ENCODE measurements around the gene PRPS1. TPM values are rescaled to one million over a fixed set of nuclear protein-coding genes. Genes with fewer than 3 reads are reported as not detected.

The PRPS1 gene
- total and polyA plus RNA-seq, 9 of the 15 experiments (the other 6 are each of a cell fraction or from before 2014, with no cell fraction given) = 47.8 to 175 (median 79.6) TPM

DNA sequence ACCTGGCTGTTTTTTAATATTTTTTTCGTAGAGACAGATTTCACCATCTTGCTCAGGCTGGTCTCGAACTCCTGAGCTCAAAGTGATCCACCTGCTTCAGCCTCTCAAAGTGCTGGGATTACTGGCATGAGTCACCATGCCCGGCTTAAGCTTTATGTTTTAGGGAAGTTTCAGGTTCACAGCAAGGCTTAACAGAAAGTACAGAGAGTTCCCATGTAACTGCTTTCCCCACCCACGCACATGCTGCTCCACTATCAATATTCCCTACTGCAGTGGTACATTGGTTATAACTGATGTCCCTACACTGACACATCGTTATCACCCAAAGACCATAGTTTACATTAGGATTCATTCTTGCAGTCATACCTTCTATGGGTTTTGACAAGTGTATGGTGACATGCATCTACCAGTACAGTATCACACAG is 62.7 kb downstream of the PRPS1 start (continued):
- TF ChIP-seq, protein P1, sequence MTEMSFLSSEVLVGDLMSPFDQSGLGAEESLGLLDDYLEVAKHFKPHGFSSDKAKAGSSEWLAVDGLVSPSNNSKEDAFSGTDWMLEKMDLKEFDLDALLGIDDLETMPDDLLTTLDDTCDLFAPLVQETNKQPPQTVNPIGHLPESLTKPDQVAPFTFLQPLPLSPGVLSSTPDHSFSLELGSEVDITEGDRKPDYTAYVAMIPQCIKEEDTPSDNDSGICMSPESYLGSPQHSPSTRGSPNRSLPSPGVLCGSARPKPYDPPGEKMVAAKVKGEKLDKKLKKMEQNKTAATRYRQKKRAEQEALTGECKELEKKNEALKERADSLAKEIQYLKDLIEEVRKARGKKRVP (CRISPR knock-in tag; IDR thresholded peaks at IDR 0.05) = no peak
- TF ChIP-seq RBFOX2 (IDR thresholded peaks at IDR 0.05; ENCODE audit: low read depth, low read length) (no peak), EWSR1 (IDR thresholded peaks at IDR 0.05; ENCODE audit: borderline replicate concordance, low read depth, partially characterized antibody) (no peak), BRCA1 (IDR thresholded peaks at IDR 0.05) (no peak), BRCA1 (CRISPR knock-in tag; IDR thresholded peaks at IDR 0.05) (no peak), CBFA2T3 (IDR thresholded peaks at IDR 0.05) (peak; percentile 58), EP300 (IDR thresholded peaks at IDR 0.05; ENCODE audit: low read length) (no peak), SMARCE1 (IDR thresholded peaks at IDR 0.05) (no peak), EHMT2 (IDR thresholded peaks at IDR 0.05) (no peak), MEF2A (IDR thresholded peaks at IDR 0.05; ENCODE audit: control insufficient read depth, low read depth, low read length) (no peak), RBM22 (IDR thresholded peaks at IDR 0.05; ENCODE audit: low read depth, low read length, poor library complexity, severe bottlenecking) (no peak), BHLHE40 (IDR thresholded peaks at IDR 0.05; ENCODE audit: low read length) (peak; percentile 34; the same call in 1 of the 2 replicates), ARNT (IDR thresholded peaks at IDR 0.05) (no peak), EGR1 (conservative IDR thresholded peaks at IDR 0.05) (peak; percentile 91), ZNF41 (CRISPR knock-in tag; conservative IDR thresholded peaks at IDR 0.05) (no peak), MAZ (CRISPR knock-in tag; conservative IDR thresholded peaks at IDR 0.05 in 1 of 2, IDR thresholded peaks at IDR 0.05 in 1 of 2) (no peak), MYNN (IDR thresholded peaks at IDR 0.05) (no peak), MYNN (CRISPR knock-in tag; IDR thresholded peaks at IDR 0.05) (no peak), ZFX (CRISPR knock-in tag; IDR thresholded peaks at IDR 0.05) (no peak), SMC3 (conservative IDR thresholded peaks at IDR 0.05; ENCODE audit: insufficient read depth, low read depth, low read length) (no peak), U2AF1 (optimal IDR thresholded peaks at IDR 0.05; ENCODE audit: low read depth, low read length) (no peak), ZNF695 (CRISPR knock-in tag; IDR thresholded peaks at IDR 0.05) (no peak), NONO (IDR thresholded peaks at IDR 0.05; ENCODE audit: low read depth in 2 of 2, low read length in 1 of 2) (no peak)
- TF ChIP-seq, protein P2, sequence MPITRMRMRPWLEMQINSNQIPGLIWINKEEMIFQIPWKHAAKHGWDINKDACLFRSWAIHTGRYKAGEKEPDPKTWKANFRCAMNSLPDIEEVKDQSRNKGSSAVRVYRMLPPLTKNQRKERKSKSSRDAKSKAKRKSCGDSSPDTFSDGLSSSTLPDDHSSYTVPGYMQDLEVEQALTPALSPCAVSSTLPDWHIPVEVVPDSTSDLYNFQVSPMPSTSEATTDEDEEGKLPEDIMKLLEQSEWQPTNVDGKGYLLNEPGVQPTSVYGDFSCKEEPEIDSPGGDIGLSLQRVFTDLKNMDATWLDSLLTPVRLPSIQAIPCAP (CRISPR knock-in tag; IDR thresholded peaks at IDR 0.05; ENCODE audit: borderline replicate concordance) = no peak
- TF ChIP-seq, protein P3, sequence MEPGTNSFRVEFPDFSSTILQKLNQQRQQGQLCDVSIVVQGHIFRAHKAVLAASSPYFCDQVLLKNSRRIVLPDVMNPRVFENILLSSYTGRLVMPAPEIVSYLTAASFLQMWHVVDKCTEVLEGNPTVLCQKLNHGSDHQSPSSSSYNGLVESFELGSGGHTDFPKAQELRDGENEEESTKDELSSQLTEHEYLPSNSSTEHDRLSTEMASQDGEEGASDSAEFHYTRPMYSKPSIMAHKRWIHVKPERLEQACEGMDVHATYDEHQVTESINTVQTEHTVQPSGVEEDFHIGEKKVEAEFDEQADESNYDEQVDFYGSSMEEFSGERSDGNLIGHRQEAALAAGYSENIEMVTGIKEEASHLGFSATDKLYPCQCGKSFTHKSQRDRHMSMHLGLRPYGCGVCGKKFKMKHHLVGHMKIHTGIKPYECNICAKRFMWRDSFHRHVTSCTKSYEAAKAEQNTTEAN (CRISPR knock-in tag; IDR thresholded peaks at IDR 0.05) = no peak
- TF ChIP-seq, protein P4, sequence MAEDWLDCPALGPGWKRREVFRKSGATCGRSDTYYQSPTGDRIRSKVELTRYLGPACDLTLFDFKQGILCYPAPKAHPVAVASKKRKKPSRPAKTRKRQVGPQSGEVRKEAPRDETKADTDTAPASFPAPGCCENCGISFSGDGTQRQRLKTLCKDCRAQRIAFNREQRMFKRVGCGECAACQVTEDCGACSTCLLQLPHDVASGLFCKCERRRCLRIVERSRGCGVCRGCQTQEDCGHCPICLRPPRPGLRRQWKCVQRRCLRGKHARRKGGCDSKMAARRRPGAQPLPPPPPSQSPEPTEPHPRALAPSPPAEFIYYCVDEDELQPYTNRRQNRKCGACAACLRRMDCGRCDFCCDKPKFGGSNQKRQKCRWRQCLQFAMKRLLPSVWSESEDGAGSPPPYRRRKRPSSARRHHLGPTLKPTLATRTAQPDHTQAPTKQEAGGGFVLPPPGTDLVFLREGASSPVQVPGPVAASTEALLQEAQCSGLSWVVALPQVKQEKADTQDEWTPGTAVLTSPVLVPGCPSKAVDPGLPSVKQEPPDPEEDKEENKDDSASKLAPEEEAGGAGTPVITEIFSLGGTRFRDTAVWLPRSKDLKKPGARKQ (CRISPR knock-in tag; IDR thresholded peaks at IDR 0.05) = no peak
- TF ChIP-seq, protein P5, sequence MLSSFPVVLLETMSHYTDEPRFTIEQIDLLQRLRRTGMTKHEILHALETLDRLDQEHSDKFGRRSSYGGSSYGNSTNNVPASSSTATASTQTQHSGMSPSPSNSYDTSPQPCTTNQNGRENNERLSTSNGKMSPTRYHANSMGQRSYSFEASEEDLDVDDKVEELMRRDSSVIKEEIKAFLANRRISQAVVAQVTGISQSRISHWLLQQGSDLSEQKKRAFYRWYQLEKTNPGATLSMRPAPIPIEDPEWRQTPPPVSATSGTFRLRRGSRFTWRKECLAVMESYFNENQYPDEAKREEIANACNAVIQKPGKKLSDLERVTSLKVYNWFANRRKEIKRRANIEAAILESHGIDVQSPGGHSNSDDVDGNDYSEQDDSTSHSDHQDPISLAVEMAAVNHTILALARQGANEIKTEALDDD (IDR thresholded peaks at IDR 0.05) = peak; percentile 42; the same call in 1 of the 2 replicates
